Testis (tissue), 3 donors: ENCODE results near the gene POLR1A. TPM values are rescaled to one million over a fixed set of nuclear protein-coding genes. Genes with fewer than 3 reads are reported as not detected.
A peak's percentile ranks its signal among the peaks of the same experiment; 100 is the strongest.

ENCODE experiments used
- DNase-seq: peaks from one replicate; pipeline ENCODE4 v3.0.0-alpha.2; 2019
- H3K27ac ChIP-seq, 2 donors: fragments of 200-600 bp; sonication (generic); one replicate each; pipeline ENCODE4 v1.5.1; 2019
- H3K27me3 ChIP-seq: fragments of 200-600 bp; sonication (generic); one replicate; pipeline ENCODE4 v1.5.1; 2019
- H3K36me3 ChIP-seq: fragments of 200-600 bp; sonication (generic); one replicate; pipeline ENCODE4 v1.5.1; 2017; ENCODE audit warnings: low read depth; ENCODE audit errors: missing control alignments
- H3K4me1 ChIP-seq: fragments of 200-600 bp; sonication (generic); one replicate; pipeline ENCODE4 v1.5.1; 2019
- H3K4me3 ChIP-seq, 2 donors: fragments of 200-600 bp; sonication (generic); one replicate each; pipeline ENCODE4 v1.5.1; 2017 to 2019
- H3K9me3 ChIP-seq: fragments of 200-600 bp; sonication (generic); one replicate; pipeline ENCODE4 v1.5.1; 2017
- POLR2A ChIP-seq: fragments of 450-650 bp; IDR thresholded peaks from one replicate; pipeline ENCODE4 v1.6.1; 2017; ENCODE audit warnings: antibody characterized with exemption, mild to moderate bottlenecking, moderate library complexity
- WGBS, 2 donors: methylation state at CpG; one replicate each; pipeline ENCODE4 v1.1.5; 2018; 5-methylcytosine and 5-hydroxymethylcytosine counted together
- intact Hi-C: fragments of 100-400 bp; cut with DNase I; formaldehyde crosslinking; loops from one replicate; pipeline ENCODE4 v1.15.1; 2023; ENCODE audit warnings: low total_unique reads
- polyA plus RNA-seq: library from polyadenylated mRNA; stranded (reverse); fragments of 350-450 nt; fragmentation: Illumina TruSeq; extraction: RNeasy Lipid Tissue Mini Kit (QIAGEN cat#74804); gene quantifications from one replicate; pipeline ENCODE4 v1.2.3, GENCODE V29; 2014; ENCODE audit warnings: low read depth, low replicate concordance; ENCODE audit not compliant: insufficient read depth
- total RNA-seq, 2 donors: library from RNA; depleted of rRNA; stranded (reverse); fragments of >200 nt; gene quantifications; one replicate each; pipeline ENCODE4 v1.2.3, GENCODE V29; 2016
- TF ChIP-seq, protein P1 (sequence below), 3 experiments: fragments of 450-650 bp in 2 of 3; fragments of 200-600 bp in 1 of 3; sonication (generic) in 1 of 3; IDR thresholded peaks; one replicate each; pipeline ENCODE4 v1.5.1; 2016 to 2019; ENCODE audit warnings: antibody characterized with exemption in 3 of 3, mild to moderate bottlenecking in 2 of 3, moderate library complexity in 1 of 3

Gene POLR1A
- total and polyA plus RNA-seq, 3 donors from 2014 or later: 20.0 to 28.7 (median 28.1) TPM

DNA sequence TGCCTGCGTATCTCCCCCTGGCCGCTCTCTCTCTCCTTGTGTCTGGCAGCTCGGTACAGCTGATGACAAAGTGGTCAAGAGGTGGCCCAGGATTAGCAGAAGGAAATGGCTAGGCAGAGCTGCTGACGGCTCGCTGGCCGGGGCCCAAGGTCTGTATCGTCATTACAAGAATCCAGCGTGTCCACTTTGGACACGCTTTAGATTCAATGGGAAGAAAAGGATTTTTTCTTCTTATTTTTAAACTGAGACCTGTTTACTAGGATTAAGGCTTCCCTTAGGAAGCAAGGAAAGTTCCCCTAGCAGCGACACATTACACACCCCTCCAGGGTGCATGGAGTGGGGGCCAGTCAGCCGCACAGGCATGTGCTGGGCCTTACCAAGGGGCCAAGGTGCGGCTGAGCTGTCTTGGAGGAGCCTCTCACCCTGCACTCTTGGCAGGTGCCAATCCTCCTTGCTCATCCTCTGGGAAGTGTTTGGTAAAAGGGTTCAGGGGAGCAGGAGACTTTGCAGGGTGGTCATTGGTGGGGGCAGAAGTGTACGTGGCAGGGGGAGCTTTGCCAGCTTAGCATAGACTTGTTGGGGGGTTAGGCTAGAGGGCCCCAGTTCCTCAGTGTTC lies 76.8 kb downstream of the POLR1A start:
- no peak for DNase-seq
- intact Hi-C loops: no loop called here
- Histone ChIP-seq H3K27ac (no peak overlapping the region), H3K27me3 (no peaks in the 10 kb centered on the region), H3K9me3 (no peaks in the 10 kb centered on the region), H3K4me3 (no peak overlapping the region), H3K36me3 (no peaks in the 10 kb centered on the region), H3K4me1 (peaks cover 17% of the 10 kb centered on the region)
- TF ChIP-seq, protein P1, sequence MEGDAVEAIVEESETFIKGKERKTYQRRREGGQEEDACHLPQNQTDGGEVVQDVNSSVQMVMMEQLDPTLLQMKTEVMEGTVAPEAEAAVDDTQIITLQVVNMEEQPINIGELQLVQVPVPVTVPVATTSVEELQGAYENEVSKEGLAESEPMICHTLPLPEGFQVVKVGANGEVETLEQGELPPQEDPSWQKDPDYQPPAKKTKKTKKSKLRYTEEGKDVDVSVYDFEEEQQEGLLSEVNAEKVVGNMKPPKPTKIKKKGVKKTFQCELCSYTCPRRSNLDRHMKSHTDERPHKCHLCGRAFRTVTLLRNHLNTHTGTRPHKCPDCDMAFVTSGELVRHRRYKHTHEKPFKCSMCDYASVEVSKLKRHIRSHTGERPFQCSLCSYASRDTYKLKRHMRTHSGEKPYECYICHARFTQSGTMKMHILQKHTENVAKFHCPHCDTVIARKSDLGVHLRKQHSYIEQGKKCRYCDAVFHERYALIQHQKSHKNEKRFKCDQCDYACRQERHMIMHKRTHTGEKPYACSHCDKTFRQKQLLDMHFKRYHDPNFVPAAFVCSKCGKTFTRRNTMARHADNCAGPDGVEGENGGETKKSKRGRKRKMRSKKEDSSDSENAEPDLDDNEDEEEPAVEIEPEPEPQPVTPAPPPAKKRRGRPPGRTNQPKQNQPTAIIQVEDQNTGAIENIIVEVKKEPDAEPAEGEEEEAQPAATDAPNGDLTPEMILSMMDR (IDR thresholded peaks at IDR 0.05): no peak
- TF ChIP-seq POLR2A: no peak
- WGBS, 2 donors: 88 to 89% methylated on average over 13 of the region's 13 CpGs

DNA sequence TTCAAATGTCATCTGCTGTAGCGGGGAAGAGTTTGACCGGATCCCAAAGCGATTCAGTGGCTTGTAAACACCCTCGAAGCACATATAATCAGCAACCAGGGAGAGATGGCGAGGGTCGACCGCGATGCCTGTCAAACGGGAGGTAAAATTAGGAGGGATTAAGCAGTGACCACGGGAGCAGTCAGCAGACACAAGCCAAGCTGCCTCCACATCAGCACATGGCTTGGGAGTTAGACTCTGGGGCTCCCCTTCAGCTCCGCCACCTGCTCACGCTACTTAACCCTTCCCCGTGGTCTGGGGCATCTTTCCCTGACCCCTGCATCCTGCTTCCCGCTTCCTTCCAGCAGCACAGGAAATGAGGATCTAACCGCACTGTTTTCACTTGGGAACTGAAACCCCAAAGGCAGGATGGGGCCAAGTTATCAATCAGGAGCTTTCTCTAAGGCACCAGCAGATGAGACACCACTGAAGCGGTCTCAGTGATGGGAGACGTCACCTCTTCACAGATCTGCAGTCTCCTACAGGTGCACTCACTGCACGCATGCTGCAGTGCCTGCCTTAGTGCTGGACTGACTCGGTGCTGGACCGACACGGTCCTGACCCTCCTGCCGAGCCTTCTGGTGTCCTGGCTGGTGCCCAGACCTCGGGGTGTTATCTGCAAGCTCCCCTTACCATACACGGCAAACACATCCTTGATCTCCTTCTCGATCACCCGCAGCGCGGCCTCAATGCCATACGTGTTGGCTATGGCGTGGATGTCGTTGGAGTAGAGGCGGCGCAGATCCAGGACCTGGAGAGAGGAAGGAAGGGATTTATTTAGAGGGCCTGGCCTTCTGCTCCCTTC lies 77.5 kb downstream of the POLR1A start:
- H3K27me3 ChIP-seq: no peaks in the 10 kb centered on the region
- no peak for DNase-seq
- H3K27ac ChIP-seq: no peak overlapping the region
- H3K4me1 ChIP-seq: peaks cover 17% of the 10 kb centered on the region
- no peak for TF ChIP-seq POLR2A
- TF ChIP-seq, protein P1 (IDR thresholded peaks at IDR 0.05): no peak
- intact Hi-C loops: no loop called here
- H3K4me3 ChIP-seq: no peak overlapping the region
- no peaks in the 10 kb centered on the region for H3K9me3 ChIP-seq
- H3K36me3 ChIP-seq: no peaks in the 10 kb centered on the region
- WGBS, 2 donors: 84 to 90% methylated on average over 30 to 33 of the region's 33 CpGs

DNA sequence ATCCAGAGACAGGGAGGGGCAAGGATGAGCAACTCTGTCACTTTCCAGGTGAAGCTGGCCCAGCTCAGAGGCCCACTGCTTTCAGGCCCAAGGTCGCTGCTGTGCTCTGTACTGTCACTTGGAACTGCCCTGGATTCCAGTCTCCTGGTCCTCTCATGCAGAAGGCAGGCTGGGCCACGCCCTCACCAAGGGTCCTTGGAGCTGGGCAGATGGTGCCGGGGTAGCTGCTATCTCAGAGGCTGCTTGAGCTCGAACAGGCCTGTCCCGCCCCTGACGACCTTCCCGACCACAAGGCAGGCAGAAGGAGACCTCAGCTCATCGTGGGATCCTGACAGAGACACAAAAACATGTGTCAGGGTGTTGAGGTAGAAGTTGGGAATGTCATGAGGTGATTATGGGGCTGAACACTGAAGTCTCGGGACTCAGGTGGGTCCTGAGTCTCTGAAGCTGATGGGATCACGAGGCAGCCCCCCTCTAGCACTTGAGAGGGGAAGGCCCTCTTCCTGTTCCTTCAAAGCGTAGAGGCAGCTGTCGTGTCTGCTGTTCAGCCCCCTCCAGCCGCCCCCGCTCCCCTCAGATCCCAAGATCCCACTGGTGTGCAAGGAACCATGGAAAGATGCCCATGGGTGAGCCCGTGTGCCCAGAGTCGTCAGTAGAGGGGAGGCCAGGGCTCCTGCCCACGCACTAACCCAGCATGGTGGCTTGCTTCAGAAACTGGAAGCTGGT lies 78.3 kb downstream of the POLR1A start:
- Histone ChIP-seq H3K4me3 (no peak overlapping the region), H3K27me3 (no peaks in the 10 kb centered on the region), H3K27ac (peak overlapping the region; percentile 66 to 68), H3K36me3 (no peaks in the 10 kb centered on the region), H3K4me1 (peaks cover 17% of the 10 kb centered on the region), H3K9me3 (no peaks in the 10 kb centered on the region)
- TF ChIP-seq, protein P1 (IDR thresholded peaks at IDR 0.05): no peak
- no peak for TF ChIP-seq POLR2A
- intact Hi-C loops: no loop called here
- WGBS, 2 donors: 86 to 96% methylated on average over 6 to 17 of the region's 17 CpGs
- no peak for DNase-seq

DNA sequence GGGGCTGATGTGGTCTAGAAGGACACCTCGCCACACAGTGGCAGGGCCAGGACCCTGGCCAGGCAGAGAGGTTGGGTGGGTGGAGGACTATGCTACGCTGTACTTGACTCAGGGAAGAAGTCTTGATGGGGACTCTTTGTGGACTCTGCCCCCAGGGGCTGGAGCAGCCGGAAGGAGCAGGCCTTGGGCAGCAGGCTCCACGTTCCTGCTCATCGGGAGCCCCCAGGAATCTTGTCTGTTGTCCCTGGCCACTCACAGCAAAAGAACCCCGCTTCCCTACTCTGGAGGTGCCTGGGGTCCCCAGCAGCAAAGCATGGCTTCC lies 79.0 kb downstream of the POLR1A start:
- intact Hi-C loops: no loop called here
- no peak for DNase-seq

More for the DNA sequence above, 79.0 kb downstream of the POLR1A start:
- H3K27me3 ChIP-seq: no peaks in the 10 kb centered on the region
- no peaks in the 10 kb centered on the region for H3K36me3 ChIP-seq
- TF ChIP-seq, protein P1 (IDR thresholded peaks at IDR 0.05): no peak
- TF ChIP-seq POLR2A: no peak
- no peak overlapping the region for H3K4me3 ChIP-seq
- H3K4me1 ChIP-seq: peaks cover 17% of the 10 kb centered on the region
- 73 to 87% methylated on average over 3 to 6 of the region's 6 CpGs for WGBS, 2 donors
- H3K9me3 ChIP-seq: no peaks in the 10 kb centered on the region
- H3K27ac ChIP-seq: peak overlapping the region; percentile 66 to 68
